PC-9 (cell line): ENCODE data around the gene SMARCA2. TPM values are rescaled to one million over a fixed set of nuclear protein-coding genes. Genes with fewer than 3 reads are reported as not detected.

Experiments
- BruUV-seq: library from RNA; stranded (reverse); fragments of 400-500 nt; replicated peaks from 2 replicates; lab custom pipeline; 2021; lab: Mats Ljungman, UMichigan
- CTCF ChIA-PET: fragments of 300-600 bp; sonication (Branson Sonifier 250); formaldehyde crosslinking; loops from one replicate; lab custom pipeline; 2022; ENCODE audit warnings: antibody characterized with exemption; lab: Charles Lee
- POLR2A ChIA-PET: fragments of 300-600 bp; sonication (Branson Sonifier 250); formaldehyde crosslinking; loops from one replicate; lab custom pipeline; 2022; ENCODE audit warnings: antibody characterized with exemption; ENCODE audit not compliant: unreplicated experiment; lab: Charles Lee
- DNase-seq, 2 experiments: peaks; one replicate each; pipeline versions ENCODE4 v3.0.0 to v3.0.0-alpha.2; 2015 to 2022; ENCODE audit warnings: mixed read lengths in 1 of 2
- H2AFZ ChIP-seq: fragments of 200-600 bp; sonication (generic); 2 replicates; pipeline ENCODE4 v1.8.1; 2017; ENCODE audit warnings: antibody characterized with exemption
- H3F3A ChIP-seq: fragments of 200-600 bp; sonication (generic); 2 replicates; pipeline ENCODE4 v1.8.1; 2017; ENCODE audit warnings: antibody characterized with exemption, mild to moderate bottlenecking, low read depth; ENCODE audit not compliant: insufficient read depth
- H3K27ac ChIP-seq: fragments of 200-600 bp; sonication (generic); 2 replicates; pipeline ENCODE4 v1.6.1; 2016; ENCODE audit warnings: mixed run types
- H3K27me3 ChIP-seq: fragments of 200-600 bp; sonication (generic); 2 replicates; pipeline ENCODE4 v1.6.1; 2016; ENCODE audit warnings: low read depth, mixed run types; ENCODE audit not compliant: insufficient read depth
- H3K36me3 ChIP-seq: fragments of 200-600 bp; sonication (generic); 2 replicates; pipeline ENCODE4 v1.6.1; 2016; ENCODE audit warnings: low read depth, mixed run types
- H3K4me1 ChIP-seq: fragments of 200-600 bp; sonication (generic); replicated peaks from 2 replicates; pipeline ENCODE4 v1.6.1; 2016; ENCODE audit warnings: mixed run types; ENCODE audit not compliant: insufficient read depth
- H3K4me2 ChIP-seq: fragments of 200-600 bp; sonication (generic); 2 replicates; pipeline ENCODE4 v1.6.1; 2017; ENCODE audit warnings: mixed run types
- H3K4me3 ChIP-seq: fragments of 200-600 bp; sonication (generic); 2 replicates; pipeline ENCODE4 v1.6.1; 2016; ENCODE audit warnings: mixed run types
- H3K79me2 ChIP-seq: fragments of 200-600 bp; sonication (generic); 2 replicates; pipeline ENCODE4 v1.6.1; 2017; ENCODE audit warnings: low read depth, mixed run types
- H3K9me2 ChIP-seq: fragments of 200-600 bp; sonication (generic); 2 replicates; pipeline ENCODE4 v1.8.1; 2017; ENCODE audit warnings: mild to moderate bottlenecking; ENCODE audit not compliant: insufficient read depth
- H3K9me3 ChIP-seq: fragments of 200-600 bp; sonication (generic); 2 replicates; pipeline ENCODE4 v1.8.1; 2016; ENCODE audit warnings: low read depth; ENCODE audit not compliant: insufficient read depth
- H4K20me1 ChIP-seq: fragments of 200-600 bp; sonication (generic); 2 replicates; pipeline ENCODE4 v1.8.1; 2017; ENCODE audit not compliant: insufficient read depth
- CTCF ChIP-seq: fragments of 200-600 bp; sonication (generic); conservative IDR thresholded peaks from 2 replicates; pipeline ENCODE4 v1.6.1; 2017; ENCODE audit warnings: mixed run types, antibody characterized with exemption, mild to moderate bottlenecking, moderate library complexity
- EZH2 ChIP-seq: fragments of 200-600 bp; sonication (generic); IDR thresholded peaks from 2 replicates; pipeline ENCODE4 v1.8.0; 2017; ENCODE audit warnings: antibody characterized with exemption, low read depth
- intact Hi-C: fragments of 100-400 bp; cut with micrococcal nuclease; formaldehyde crosslinking; loops from one replicate; pipeline ENCODE4 v1.10.0; 2022; ENCODE audit not compliant: unreplicated experiment
- total RNA-seq: library from RNA; stranded (reverse); gene quantifications from 2 replicates; pipeline ENCODE4 v1.2.3, GENCODE V29; 2021

The SMARCA2 gene
- total RNA-seq, 1 experiment from 2014 or later: 29.3 TPM

- POLR2A ChIA-PET: no interaction called here
- H3K9me2 ChIP-seq: no peaks in the 10 kb centered on the region
Measured at GRCh38 chr9:2134391-2134790, 119.2 kb downstream of the SMARCA2 start.

DNA sequence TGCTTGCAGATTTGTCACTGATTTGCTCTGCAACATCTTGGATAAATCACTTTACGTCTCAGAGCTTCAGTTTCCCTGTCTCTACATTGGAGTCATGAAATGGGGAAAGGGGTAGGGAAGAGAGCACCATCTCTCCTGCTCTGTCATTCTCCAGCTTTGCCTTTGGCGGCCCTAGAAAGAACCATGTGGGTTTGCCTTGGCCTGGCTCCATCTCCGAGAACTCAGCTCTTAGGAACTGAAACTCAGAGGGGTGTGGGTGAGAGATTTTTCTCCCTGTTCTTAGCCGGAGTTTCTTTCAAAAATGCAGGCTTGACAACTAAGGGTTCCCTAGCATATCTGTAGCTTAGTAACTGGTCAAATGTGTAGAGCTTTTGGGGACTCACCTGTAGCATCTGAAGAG is 123.5 kb downstream of the SMARCA2 start:
- no peak overlapping the region for H2AFZ ChIP-seq
- no peaks in the 10 kb centered on the region for H3K4me1 ChIP-seq
- no peak overlapping the region for H3K4me3 ChIP-seq
- H3K27ac ChIP-seq: no peak overlapping the region
- H3K9me2 ChIP-seq: no peaks in the 10 kb centered on the region
- CTCF ChIA-PET: interaction anchor here (0.5 kb wide), 1 partner anchor 668 kb away, joined by 3 read pairs; no protein-coding TSS in a partner anchor
- intact Hi-C loops: no loop called here
- no peaks in the 10 kb centered on the region for H3K27me3 ChIP-seq
- H3K36me3 ChIP-seq: no peaks in the 10 kb centered on the region
- DNase-seq: no peak
- TF ChIP-seq CTCF: no peak
- TF ChIP-seq EZH2: no peak
- H3F3A ChIP-seq: no peaks in the 10 kb centered on the region
- POLR2A ChIA-PET: no interaction called here
- H4K20me1 ChIP-seq: no peaks in the 10 kb centered on the region
- no TSS peak for BruUV-seq
- H3K9me3 ChIP-seq: no peaks in the 10 kb centered on the region
- H3K79me2 ChIP-seq: no peaks in the 10 kb centered on the region
- H3K4me2 ChIP-seq: no peak overlapping the region

More at GRCh38 chr9:2134391-2134790, 119.2 kb downstream of the SMARCA2 start:
- Histone ChIP-seq H3K4me2 (no peak overlapping the region), H2AFZ (no peak overlapping the region), H4K20me1 (no peaks in the 10 kb centered on the region), H3F3A (no peaks in the 10 kb centered on the region), H3K4me1 (no peaks in the 10 kb centered on the region), H3K79me2 (no peaks in the 10 kb centered on the region), H3K36me3 (no peaks in the 10 kb centered on the region), H3K27me3 (no peaks in the 10 kb centered on the region), H3K4me3 (no peak overlapping the region), H3K27ac (no peak overlapping the region), H3K9me3 (no peaks in the 10 kb centered on the region)
- TF ChIP-seq EZH2 (no peak), CTCF (no peak)
- intact Hi-C loops: loop anchor here (5.0 kb wide), 2 partner anchors 593 to 708 kb away; partner anchors contain the start of gene PUM3
- no TSS peak for BruUV-seq
- CTCF ChIA-PET: no interaction called here
- DNase-seq: no peak

DNA sequence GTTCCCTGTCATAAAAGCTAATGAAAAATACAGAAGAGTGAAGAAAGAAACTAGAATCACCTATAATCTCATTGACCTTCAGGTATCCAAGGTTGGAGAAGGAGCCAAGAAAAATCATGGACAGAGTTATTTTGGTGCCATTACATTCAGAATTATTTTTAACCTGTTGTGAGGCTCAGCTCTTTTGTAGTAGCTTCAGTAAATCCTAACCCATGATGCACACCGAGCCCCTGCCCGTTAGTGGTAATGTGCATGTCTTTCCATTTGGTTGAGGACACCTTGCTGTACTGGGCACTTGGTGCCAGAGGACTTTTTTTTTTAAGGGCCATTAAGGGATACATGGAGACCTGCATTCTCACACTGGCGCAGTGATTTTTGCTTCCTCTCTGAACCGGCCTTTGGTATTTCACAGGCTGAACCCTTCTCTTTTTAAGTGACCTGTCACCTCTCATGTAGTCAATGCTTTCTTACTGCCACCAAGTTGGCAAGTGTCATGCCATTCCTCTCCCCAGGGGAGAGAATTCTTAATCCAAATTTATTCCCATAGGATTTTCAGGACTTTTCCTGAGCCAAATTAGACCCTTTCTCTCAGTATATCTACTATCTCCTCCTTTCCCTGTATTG is 125.6 kb downstream of the SMARCA2 start:
- H3K4me2 ChIP-seq: no peak overlapping the region
- H3K27me3 ChIP-seq: no peaks in the 10 kb centered on the region
- H3F3A ChIP-seq: no peaks in the 10 kb centered on the region
- CTCF ChIA-PET: no interaction called here
- TF ChIP-seq CTCF: no peak
- TF ChIP-seq EZH2: no peak
- intact Hi-C loops: no loop called here
- H3K27ac ChIP-seq: no peak overlapping the region
- H3K9me3 ChIP-seq: no peaks in the 10 kb centered on the region
- H3K9me2 ChIP-seq: no peaks in the 10 kb centered on the region
- no peak for DNase-seq
- H3K36me3 ChIP-seq: no peaks in the 10 kb centered on the region
- no peaks in the 10 kb centered on the region for H3K79me2 ChIP-seq
- H3K4me1 ChIP-seq: no peaks in the 10 kb centered on the region
- H4K20me1 ChIP-seq: no peaks in the 10 kb centered on the region
- no TSS peak for BruUV-seq
- no peak overlapping the region for H3K4me3 ChIP-seq
- no peak overlapping the region for H2AFZ ChIP-seq
- POLR2A ChIA-PET: no interaction called here
